Measurements from ENCODE around the gene PTH2R.

GRCh38 chr2:208407667-208408066 is 1.1 kb downstream of the PTH2R start:
- TF ChIP-seq CTCF (IDR thresholded peaks at IDR 0.05; ENCODE audit: poor library complexity, severe bottlenecking) (peak; percentile 82), TAF1 (IDR thresholded peaks at IDR 0.05; ENCODE audit: low read depth) (no peak)

All from neural cell (in vitro differentiated cells).